GM18858 (cell line): Measurements from ENCODE around the gene CLDN10.
"Not testable (repeated sequence)": the region's sequence is repeated elsewhere in the genome, so short reads cannot be mapped to it uniquely, and the experiment has no call there.

Experiments used
- ATAC-seq: cut with Tn5 transposase; IDR thresholded peaks from one replicate; pipeline ENCODE4 v1.9.1; 2021; ENCODE audit not compliant: unreplicated experiment

Gene CLDN10

DNA sequence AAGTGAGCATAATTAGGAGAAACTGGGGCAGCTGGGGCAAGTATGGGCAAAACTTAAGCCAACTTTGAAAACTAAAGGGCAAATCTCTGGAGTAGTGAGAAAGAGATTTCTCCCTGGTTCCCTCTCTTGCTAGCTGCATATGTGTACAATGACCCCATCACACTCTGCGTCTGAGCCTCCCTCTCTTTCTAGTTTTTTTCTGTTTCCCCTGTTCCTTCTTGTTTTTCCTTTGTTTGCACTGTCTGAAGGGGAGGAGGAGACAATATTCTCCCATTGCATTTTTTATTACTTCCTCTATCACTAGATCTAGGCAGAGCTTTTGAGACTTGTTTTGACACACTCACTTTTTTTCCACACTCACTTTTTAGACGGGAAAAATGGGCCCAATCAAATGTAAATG, 11.2 kb upstream of the CLDN10 start:
- ATAC-seq: no peak

DNA sequence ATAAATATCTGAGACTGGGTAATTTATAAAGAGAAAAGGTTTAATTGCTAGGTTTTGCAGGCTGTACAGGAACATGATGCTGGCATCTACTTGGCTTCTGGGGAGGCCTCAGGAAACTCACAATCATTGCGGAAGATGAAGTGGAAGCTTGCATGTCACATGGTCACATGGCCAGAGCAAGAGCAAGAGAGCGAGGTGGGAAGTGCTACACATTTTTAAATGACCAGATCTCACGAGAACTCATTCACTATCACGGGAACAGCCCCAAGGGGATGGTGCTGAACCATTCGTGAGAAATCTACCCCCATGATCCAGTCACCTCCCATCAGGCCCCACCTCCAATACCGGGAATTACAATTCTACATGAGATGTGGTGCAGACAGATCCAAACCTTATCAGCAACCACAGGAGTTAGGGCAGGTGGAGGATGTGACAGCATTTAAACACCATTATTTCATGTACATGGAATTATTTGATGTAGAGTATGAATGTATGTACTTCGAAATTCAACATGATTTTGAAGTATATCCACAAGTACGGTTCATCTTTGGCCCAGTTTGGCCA, 10.5 kb upstream of the CLDN10 start:
- no peak for ATAC-seq

DNA sequence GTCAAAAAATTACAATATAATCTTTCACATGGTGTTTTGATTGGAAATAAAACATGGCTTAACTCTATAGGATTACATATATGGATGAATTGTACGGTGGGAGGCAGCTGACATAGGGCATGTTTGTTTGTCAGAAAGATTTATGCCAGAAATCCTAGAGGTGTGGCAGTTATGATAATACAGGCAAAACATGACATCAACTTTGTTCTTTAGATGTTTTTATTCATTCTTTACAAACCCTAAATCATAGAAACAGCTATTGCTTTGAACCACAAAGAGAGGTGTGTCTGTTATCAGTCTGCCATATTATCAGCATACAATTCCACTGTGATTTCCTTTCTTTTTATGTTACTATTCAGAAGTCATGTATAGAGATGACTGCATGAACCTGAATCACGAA, 8.2 kb upstream of the CLDN10 start:
- ATAC-seq: no peak

DNA sequence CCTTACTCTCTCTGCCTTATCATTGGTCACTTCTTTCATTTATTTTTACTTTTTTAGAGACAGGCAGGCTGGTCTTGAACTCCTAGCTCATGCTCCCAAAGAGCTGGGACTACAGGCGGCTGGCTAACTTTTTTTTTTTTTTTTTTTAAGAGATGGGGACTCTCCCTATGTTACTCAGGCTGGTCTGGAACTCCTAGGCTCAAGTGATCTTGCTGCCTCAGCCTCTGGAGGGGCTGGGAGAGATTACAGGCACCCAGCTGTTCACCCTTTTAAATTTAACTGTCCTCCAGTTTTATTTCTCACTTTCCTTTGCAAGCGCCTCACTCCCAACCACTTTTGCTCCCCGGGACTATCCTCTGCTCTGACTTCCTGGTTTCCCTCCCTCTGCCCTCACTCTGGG, 5.6 kb upstream of the CLDN10 start:
- no peak for ATAC-seq

DNA sequence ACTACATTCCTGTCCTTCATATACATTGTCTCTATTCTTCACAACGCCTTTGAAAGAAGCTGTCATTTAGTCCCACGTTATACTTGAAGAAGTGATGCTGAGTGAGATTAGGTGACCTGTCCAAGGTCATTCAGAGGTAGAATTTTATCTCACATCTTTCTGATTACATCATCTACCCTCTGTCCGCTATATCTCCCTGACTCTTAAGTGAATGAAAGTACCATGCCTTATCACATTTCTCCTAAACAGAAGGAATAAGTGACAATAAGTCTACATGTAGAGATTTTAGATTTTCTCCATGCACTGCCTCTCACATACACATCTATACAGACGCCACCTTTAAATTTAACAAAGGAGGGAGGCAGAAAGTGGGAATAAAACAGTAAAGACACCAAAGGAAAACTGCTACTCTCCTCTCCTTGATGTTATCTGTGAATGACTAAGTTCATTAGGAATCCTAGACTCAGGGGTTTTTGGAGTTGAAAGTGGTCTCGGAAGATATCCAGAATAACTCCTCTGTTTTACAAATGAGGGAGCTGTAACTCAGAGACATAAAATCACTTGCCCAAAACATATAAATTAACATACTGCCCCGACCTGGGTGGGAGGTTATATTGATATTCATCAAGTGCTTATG, 4.9 kb upstream of the CLDN10 start:
- ATAC-seq: no peak

DNA sequence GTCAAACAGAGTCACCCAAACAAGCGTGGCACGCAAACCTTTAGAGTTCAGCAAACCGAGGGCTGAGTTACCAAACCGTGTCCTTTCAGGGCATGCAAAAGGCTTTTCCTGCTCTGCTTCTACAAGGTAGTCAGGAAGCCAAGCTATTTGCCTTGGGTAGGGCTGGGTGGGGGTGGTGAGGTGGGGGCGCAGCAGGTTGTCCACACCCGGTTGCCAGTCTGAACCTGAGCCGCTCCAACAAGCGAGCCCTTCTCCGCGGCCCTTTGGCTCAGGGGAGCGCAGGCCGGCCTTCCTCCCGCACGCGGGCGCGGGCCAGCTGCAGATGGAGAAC, 347 bp upstream of the CLDN10 start:
- no peak for ATAC-seq

DNA sequence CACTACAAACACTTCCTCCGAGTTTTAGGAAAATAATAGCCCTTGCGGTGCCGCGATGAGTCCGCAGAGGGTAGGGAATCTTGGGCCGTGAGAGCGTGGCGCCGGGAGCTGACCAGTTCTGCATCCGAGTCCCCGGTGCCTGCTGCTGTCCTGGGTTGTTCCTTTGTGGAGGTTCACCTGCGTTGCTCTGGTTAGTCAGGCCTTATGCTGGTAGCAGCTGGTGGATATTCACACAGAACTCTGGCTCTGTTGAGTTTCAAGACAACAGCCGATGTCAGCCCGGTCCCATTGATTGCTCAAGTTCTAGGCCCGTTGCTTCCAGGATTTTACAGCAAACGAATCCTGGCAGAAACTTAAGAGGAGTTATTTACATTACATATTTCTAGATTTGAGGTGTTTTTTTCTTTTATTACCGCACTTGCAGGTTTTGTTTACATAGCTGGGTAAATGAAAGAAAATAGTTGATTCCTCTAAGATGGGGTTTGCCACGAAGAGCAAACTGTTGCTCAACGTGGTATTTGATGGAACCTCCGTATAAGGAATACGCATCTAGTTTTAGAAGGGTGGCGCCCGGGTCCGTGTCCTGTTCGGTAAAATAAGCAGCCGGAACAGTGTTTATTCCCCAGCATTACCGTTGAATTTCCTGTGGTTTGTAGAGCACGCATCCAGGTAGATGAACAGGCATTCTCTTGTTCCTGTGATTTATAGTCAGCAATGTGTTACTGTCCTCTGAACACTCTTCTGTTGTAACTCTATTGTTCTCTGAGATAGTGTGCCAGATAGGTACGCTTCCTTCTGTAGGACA, 1.3 kb downstream of the CLDN10 start:
- no peak for ATAC-seq

DNA sequence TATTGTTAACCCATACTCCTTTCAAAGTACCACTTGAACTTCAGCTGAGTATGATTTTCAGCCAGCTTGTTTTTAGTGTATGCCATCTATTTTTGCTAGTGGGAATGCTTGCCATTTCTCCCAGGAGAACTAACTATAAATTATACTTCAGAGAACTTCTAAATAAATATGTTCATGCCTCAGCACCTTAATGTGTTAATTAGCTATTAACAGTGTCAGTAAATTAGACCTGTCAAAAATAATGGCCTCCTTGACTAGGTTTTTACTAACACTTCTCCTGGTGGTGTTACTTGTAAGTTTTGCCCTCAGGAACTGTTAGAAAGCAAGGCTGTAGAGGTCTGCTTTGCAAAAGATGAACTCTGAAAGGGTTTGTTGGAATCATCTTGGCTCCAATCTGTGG, 4.5 kb downstream of the CLDN10 start:
- ATAC-seq: no peak

DNA sequence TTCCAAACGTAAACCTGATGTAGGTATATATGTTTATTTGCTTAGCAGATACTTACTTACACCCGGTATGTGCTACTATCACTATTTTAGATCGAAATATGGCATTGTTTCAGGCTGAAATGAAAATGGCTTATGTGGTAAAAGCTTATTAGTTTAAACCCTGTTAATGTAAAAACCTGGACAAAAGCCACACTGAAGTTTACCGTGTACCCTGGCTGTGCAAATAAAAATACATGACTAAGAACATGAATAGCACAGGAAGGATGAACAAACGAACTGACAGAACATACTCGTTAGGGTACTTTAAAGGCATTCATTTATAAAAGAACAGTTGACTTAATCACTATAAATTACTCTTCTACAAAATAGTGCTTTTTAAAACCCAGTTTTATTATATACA, 6.6 kb downstream of the CLDN10 start:
- ATAC-seq: no peak

DNA sequence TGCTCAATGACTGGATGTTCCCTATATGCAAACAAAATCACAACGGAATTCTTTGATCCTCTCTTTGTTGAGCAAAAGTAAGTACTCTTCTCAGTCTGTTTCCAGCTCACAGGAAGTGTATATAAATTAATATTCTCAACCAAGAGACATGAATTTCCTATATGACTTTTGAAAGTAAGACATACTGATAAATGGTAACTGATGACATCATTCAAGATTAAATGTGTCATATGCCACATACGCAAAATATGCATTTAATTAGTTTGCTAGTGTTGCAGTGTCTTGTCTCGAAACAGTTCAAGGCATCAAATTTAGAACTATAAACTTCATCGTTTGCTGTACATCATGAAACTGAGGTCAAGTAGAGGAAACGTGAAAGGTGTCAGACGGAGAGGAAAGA, 7.9 kb downstream of the CLDN10 start:
- no peak for ATAC-seq

DNA sequence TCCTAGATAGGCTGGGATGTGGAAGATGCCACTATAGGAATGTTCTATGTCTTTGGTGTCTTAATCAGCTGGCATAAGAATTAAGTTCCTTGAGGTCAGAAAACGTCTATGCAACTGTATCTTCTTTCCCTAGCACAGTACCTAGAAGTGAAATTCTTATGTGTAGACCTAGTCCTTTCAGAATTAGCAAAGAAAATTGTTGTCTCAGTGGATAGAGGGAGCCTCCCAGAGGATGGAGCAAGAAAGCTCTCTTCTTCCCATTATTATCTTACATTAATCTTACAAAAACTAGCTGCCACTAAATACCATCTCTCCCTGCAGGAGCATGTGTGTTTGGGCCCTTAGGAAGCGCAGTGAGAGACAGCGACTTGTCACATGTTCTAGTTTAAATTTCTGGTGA, 11.6 kb downstream of the CLDN10 start:
- ATAC-seq: no peak

DNA sequence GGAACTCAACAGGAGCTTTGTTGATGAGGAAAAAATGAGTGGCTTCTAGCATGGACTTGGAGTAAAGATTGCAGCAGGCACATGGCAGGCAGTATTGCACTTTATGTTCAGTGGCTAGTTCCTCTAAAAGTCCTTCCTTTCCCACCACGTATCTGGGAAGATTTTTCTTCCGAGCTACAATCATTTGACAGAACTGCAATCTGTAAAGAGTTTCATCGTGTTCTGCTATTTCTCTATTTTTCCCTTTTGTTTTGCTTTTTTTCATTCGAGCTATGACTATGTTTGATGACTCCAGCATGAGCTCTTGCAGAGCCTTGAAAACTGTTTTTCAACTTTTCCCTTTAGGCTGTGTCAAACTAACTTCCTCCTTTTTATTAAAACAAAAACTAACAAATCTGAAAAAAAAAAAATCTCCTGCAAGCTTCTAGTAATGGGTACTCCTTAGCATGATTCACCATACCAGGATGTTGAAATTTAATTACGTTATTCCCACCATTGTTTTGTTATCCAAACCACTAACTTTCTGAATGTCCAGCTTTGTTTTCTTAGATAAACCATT, 12.3 kb downstream of the CLDN10 start:
- no peak for ATAC-seq

DNA sequence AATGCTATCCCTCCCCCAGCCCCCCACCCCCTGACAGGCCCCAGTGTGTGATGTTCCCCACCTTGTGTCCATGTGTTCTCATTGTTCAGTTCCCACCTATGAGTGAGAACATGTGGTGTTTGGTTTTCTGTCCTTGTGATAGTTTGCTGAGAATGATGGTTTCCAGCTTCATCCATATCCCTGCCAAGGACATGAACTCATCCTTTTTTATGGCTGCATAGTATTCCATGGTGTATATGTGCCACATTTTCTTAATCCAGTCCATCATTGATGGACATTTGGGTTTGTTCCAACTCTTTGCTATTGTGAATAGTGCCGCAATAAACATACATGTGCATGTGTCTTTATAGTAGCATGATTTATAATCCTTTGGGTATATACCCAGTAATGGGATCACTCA, 13.2 kb downstream of the CLDN10 start:
- ATAC-seq: not testable (repeated sequence)

DNA sequence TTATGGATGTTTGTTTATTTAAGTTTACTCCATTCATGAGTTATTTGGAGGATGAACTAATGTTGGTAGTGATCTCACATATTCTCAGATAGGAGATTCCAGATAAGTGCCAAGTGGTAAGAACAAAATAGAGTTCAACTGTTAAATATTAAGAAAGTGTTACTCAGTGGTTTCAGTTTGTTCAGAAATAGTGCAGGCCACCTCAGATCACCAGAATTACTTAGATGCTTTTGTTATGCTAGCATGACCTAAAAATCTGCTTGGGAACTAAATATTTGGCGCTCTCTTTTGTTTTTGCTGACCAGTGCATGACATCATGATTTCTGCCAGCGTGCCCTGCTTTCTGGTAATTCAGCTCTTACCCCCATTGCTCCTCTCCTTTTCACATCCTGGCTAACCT, 15.6 kb downstream of the CLDN10 start:
- no peak for ATAC-seq

DNA sequence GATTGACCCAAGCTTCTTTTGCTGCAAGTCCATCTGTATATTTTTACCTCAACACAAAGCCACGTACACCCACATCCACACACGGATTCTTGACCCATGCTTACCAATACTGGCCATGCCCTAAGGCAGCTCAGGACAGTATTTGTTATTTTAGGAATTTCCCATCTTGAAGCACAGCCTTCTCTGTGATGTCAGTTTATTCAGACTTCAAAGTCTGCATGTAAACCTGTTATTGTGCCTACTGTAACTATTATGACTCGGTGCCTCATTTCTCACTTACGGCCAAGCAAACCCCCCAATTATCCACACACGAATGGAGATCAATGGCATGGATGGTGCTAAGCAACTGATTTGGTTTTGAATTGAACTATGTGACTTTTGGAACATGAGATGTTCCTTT, 17.5 kb downstream of the CLDN10 start:
- ATAC-seq: no peak

DNA sequence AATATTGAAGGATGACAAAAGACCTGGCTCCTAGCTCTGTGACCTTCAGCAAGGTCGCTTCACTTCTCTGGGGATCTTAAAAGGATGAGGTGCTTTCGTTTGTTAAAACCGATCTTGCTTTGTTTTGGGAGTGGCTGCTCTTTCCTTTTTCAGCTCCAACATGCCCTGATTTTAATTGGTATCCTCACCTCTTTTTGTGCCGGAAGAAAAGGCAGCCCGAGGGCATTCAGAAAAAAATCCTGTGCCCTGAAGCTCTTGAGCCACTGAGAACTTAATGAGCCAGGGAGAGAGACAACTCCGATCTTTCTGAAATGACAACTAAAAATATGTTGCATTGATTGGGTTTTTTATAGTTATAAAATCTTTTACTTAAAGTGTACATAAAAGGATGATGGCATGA, 19.4 kb downstream of the CLDN10 start:
- no peak for ATAC-seq

DNA sequence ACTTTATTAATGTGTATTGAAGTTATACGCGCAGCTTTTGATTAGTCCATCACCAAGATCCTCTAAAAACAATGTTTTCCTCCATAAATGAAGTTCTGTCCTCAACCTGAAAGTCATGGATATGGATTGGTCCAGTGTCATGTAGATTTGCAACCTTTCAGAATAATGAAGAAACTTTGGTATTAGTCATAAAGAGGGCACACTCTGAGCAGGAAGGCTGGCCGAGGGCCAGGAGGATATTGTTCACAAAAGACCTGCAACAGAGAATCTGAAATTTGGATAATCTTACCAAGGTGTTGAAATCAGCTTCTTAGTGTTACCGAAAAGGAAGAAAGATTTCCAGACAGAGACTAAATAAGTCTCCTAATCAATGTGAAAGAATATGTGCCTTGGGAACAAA, 20.7 kb downstream of the CLDN10 start:
- no peak for ATAC-seq

DNA sequence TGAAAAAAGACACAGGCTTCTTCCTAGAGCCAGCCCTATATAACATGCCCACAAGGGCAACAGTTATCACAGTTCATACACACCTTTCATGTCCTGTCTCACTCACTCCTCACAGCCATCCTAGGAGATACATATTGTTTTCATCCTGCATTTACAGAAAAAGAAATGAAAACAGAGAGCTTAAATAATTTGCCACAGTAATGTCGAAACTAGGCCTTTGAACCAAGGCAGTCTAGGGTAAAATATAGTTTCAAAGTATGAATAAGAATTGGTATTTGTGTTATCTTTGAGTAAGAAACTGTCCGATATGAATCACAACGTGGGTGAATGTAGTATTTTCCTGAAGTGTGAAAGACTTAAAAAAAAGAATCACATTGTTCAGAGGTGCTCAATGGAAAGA, 26.8 kb downstream of the CLDN10 start:
- peak; percentile 99 for ATAC-seq

DNA sequence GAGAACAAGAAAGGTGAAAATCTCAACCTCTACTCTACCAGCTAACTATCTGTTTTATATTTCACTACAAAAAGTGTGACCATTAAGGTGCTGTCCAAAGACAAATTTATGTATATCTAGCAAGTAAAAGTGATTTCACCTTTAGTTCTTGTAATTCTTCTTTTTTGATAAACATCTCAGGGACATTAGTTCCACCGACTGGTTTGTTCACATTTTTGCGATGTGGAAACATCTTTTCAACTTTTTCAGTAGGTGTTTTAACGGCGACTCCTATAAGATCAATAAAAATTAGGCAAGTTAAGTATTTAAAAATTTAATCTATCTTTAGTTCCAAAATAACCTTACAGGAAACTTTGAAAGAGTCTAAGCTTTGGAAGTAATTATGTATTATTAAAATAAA, 33.3 kb downstream of the CLDN10 start:
- ATAC-seq: no peak

DNA sequence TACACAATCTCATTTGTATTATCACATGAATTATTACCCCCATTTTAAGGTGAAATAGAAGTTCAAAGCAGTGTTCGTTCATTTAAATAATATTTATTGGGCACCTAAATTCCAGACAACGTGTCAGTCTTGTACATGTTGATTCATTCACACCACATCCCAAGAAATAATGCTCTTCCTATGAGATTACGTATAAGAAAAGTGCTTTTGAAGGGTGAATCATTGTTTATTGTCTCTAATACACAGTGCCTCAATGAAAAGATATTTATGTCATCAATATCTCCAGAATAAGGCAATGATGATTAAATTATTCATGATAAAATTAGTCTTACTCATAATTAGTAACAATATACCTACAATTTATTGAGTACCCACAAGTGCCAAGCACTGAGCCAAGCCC, 35.6 kb downstream of the CLDN10 start:
- no peak for ATAC-seq

DNA sequence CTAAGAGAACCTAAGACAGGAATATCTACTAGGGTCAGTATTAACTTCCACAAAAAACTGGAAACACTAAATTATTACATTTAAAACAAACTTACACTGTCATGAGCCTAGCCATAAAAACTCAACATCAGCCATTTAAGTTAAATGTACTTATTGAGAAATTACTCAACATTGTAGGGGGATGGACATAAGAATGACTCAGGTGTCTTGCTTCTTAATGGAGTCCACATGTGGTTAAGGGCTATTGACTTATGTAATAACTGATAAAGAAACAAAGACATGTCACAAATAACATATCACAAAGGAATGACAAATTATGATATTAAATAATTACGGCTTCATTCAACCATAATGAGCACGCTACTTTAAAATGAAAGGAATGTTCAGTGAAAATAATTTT, 36.2 kb downstream of the CLDN10 start:
- no peak for ATAC-seq

DNA sequence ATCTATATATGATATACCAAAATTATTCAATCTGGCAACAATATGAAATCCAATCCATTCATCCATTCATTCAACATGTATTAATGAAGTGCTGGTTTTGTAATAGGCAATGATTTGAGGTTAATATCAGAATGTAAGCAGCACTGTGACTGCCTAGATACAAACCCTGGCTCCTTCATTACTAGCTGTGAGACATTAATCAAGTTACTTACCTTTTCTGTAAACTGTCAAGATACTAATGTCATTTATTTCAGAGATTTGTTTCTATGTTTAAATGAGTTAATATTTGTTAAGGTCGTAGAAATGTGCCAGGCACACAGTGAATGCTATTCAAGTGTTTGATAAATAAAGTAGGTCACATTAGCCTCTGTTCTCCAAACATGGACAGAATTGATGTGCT, 40.9 kb downstream of the CLDN10 start:
- ATAC-seq: no peak
